A673 (cell line): ENCODE measurements around the gene BCO1. TPM values are rescaled to one million over a fixed set of nuclear protein-coding genes. Genes with fewer than 3 reads are reported as not detected.
A peak's percentile ranks its signal among the peaks of the same experiment; 100 is the strongest.

ENCODE experiments used
- BruUV-seq: library from RNA; stranded (reverse); fragments of 400-500 nt; replicated peaks from 2 replicates; lab custom pipeline; 2021; lab: Mats Ljungman, UMichigan
- CTCF ChIA-PET: fragments of 300-600 bp; sonication (Branson Sonifier 250); formaldehyde crosslinking; loops from one replicate; lab custom pipeline; 2022; ENCODE audit warnings: antibody characterized with exemption; lab: Charles Lee
- POLR2A ChIA-PET: fragments of 300-600 bp; sonication (Branson Sonifier 250); formaldehyde crosslinking; loops from one replicate; lab custom pipeline; 2022; ENCODE audit warnings: antibody characterized with exemption; ENCODE audit not compliant: low non-redundant PET; lab: Charles Lee
- DNase-seq: peaks from one replicate; pipeline ENCODE4 v3.0.0-alpha.2; 2015; ENCODE audit warnings: low spot score
- H3K27ac ChIP-seq: fragments of 200-600 bp; sonication (generic); 2 replicates; pipeline ENCODE4 v1.5.1; 2016; ENCODE audit warnings: mixed run types, low read depth, mild to moderate bottlenecking, mixed read lengths, antibody characterized with exemption, low read length; ENCODE audit not compliant: poor library complexity, severe bottlenecking
- H3K27me3 ChIP-seq: fragments of 200-600 bp; sonication (generic); replicated peaks from 2 replicates; pipeline ENCODE4 v1.6.1; 2017; ENCODE audit warnings: mixed run types, low read depth, mild to moderate bottlenecking, mixed read lengths, antibody characterized with exemption, low read length; ENCODE audit not compliant: insufficient read depth, poor library complexity
- H3K36me3 ChIP-seq: fragments of 200-600 bp; sonication (generic); 2 replicates; pipeline ENCODE4 v1.6.1; 2016; ENCODE audit warnings: mixed run types, mild to moderate bottlenecking, mixed read lengths, antibody characterized with exemption, low read length; ENCODE audit not compliant: insufficient read depth, poor library complexity, severe bottlenecking
- H3K4me1 ChIP-seq: fragments of 200-600 bp; sonication (generic); 2 replicates; pipeline ENCODE4 v1.6.1; 2017; ENCODE audit warnings: mixed run types, mild to moderate bottlenecking, mixed read lengths, antibody characterized with exemption, low read length; ENCODE audit not compliant: insufficient read depth, poor library complexity, severe bottlenecking
- H3K4me3 ChIP-seq: fragments of 200-600 bp; sonication (generic); 2 replicates; pipeline ENCODE4 v1.5.1; 2016; ENCODE audit warnings: low read depth, mixed run types, mild to moderate bottlenecking, mixed read lengths, low read length; ENCODE audit not compliant: poor library complexity, severe bottlenecking
- H3K9me3 ChIP-seq: fragments of 200-600 bp; sonication (generic); 2 replicates; pipeline ENCODE4 v1.6.1; 2016; ENCODE audit warnings: mixed run types, low read depth, mild to moderate bottlenecking, mixed read lengths, antibody characterized with exemption, low read length; ENCODE audit not compliant: poor library complexity, severe bottlenecking
- CTCF ChIP-seq: fragments of 300-800, 200-600 bp; sonication (generic); conservative IDR thresholded peaks from 2 replicates; pipeline ENCODE4 v1.5.1; 2017; ENCODE audit warnings: low read depth, mild to moderate bottlenecking, antibody characterized with exemption, low read length, moderate library complexity, mixed read lengths
- EZH2 ChIP-seq: fragments of 200-600 bp; sonication (generic); IDR thresholded peaks from 2 replicates; pipeline ENCODE4 v1.6.1; 2017; ENCODE audit warnings: borderline replicate concordance, low read depth, mild to moderate bottlenecking, mixed read lengths, antibody characterized with exemption, low read length; ENCODE audit not compliant: poor library complexity, severe bottlenecking
- intact Hi-C: fragments of 100-400 bp; cut with micrococcal nuclease; formaldehyde crosslinking; loops from one replicate; pipeline ENCODE4 v1.10.0; 2022; ENCODE audit not compliant: unreplicated experiment
- total RNA-seq: library from RNA; stranded (reverse); gene quantifications from 2 replicates; pipeline ENCODE4 v1.2.3, GENCODE V29; 2021

The BCO1 gene
- total RNA-seq, 1 experiment from 2014 or later: 0.19 TPM

- TF ChIP-seq CTCF (no peak), EZH2 (no peak)
- Histone ChIP-seq H3K4me3 (no peak overlapping the region), H3K27ac (no peak overlapping the region), H3K9me3 (no peaks in the 10 kb centered on the region), H3K4me1 (peaks cover 13% of the 10 kb centered on the region), H3K27me3 (no peaks in the 10 kb centered on the region), H3K36me3 (no peaks in the 10 kb centered on the region)
- no peak for DNase-seq
- ChIA-PET CTCF (no interaction called here), POLR2A (no interaction called here)
- BruUV-seq: no TSS peak
- intact Hi-C loops: no loop called here
Measured at GRCh38 chr16:81237282-81237681, 1.2 kb upstream of the BCO1 start.

DNA sequence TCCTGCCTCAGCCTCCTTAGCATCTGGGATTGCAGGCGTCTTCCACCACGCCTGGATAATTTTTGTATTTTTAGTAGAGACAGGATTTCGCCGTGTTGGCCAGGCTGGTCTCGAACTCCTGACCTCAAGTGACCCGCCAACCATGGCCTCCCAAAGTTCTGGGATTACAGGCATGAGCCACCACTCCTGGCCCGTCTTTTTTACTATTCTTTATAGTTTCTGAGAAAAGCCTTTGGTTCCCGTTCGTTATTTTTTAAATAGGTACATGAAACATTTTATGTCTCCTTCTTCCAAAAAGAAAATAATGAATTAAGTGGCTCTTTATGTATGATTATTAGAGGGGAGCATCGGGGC lies 570 bp upstream of the BCO1 start:
- no peaks in the 10 kb centered on the region for H3K9me3 ChIP-seq
- BruUV-seq: no TSS peak
- intact Hi-C loops: no loop called here
- H3K27ac ChIP-seq: peak overlapping the region; percentile 60
- peak overlapping the region; percentile 34 for H3K4me3 ChIP-seq
- no peaks in the 10 kb centered on the region for H3K36me3 ChIP-seq
- TF ChIP-seq CTCF: no peak
- no peak for TF ChIP-seq EZH2
- POLR2A ChIA-PET: interaction anchor here (0.6 kb wide), 1 partner anchor 412 kb away, joined by 8 read pairs; no protein-coding TSS in a partner anchor
- H3K4me1 ChIP-seq: peaks cover 13% of the 10 kb centered on the region
- DNase-seq: no peak
- no peaks in the 10 kb centered on the region for H3K27me3 ChIP-seq
- CTCF ChIA-PET: interaction anchor here (0.6 to 0.9 kb wide), 2 partner anchors 19 to 383 kb away, joined by 3 to 4 read pairs; no protein-coding TSS in a partner anchor

DNA sequence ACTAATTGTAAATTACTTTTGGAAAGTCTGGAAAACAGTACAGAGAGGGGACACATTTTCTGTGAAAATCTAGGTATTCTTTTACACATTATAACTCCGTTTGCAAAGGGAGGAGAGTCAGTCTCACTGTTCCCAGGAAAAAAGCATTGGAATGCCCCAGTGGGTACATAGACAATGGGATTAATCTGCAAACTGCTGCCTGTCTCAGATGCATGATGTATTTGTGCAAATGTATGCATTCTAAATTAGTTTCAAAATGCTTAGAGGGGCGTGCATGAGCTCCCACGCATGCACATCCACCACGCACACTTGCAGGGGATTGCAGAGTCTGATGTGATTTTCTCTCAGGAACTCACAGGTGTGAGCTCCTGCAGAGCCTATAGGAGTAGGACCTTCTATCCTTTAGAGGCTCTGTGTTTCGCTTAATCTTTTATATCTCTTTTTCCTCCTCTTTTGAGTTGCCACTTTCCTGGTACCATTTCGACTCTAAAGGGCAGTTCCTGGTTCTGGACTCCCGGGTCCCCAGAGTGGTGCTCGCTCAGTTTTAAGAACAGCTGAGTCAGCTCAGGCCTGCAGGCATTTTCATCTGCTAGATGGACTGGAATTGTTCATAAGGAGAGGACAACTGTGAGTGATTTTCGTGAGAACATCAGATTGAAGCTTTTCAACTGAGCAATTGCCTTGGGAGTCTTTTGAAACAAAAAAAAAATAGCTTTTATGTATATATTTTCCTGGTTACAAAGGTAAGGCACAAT lies 1.1 kb downstream of the BCO1 start:
- no peak for DNase-seq
- no peak overlapping the region for H3K4me3 ChIP-seq
- peaks cover 13% of the 10 kb centered on the region for H3K4me1 ChIP-seq
- no peaks in the 10 kb centered on the region for H3K36me3 ChIP-seq
- POLR2A ChIA-PET: no interaction called here
- CTCF ChIA-PET: no interaction called here
- H3K27ac ChIP-seq: no peak overlapping the region
- no TSS peak for BruUV-seq
- TF ChIP-seq CTCF (no peak), EZH2 (no peak)
- H3K27me3 ChIP-seq: no peaks in the 10 kb centered on the region
- H3K9me3 ChIP-seq: no peaks in the 10 kb centered on the region
- intact Hi-C loops: no loop called here
